K562 (cell line): Measurements from ENCODE around the gene KRT83. TPM values are rescaled to one million over a fixed set of nuclear protein-coding genes. Genes with fewer than 3 reads are reported as not detected.

Experiments
- ATAC-seq: fragments of 200-7000 bp; cut with Tn5 transposase; 3 replicates; pipeline ENCODE4 v1.9.1; 2020; ENCODE audit warnings: moderate library complexity
- BruUV-seq: library from RNA; stranded (reverse); fragments of 400-500 nt; replicated peaks from 2 replicates; lab custom pipeline; 2021; lab: Mats Ljungman, UMichigan
- CTCF ChIA-PET: fragments of 300-600 bp; formaldehyde crosslinking; extraction: SDS; loops from one replicate; lab custom pipeline; 2021; ENCODE audit warnings: low intra/inter-chr PET ratio; lab: Yijun Ruan, JAX
- POLR2A ChIA-PET: fragments of 300-600, 350-650 bp; sonication (Branson Sonifier 250); formaldehyde crosslinking; extraction: SDS; loops from one replicate; lab custom pipeline; 2021; ENCODE audit warnings: antibody characterized with exemption, inconsistent platforms; lab: Yijun Ruan, JAX
- DNase-seq, 4 experiments: peaks; one replicate each; pipeline versions ENCODE4 v3.0.0 to v3.0.0-alpha.2; 2011 to 2018; ENCODE audit warnings: low spot score in 3 of 4, mixed read lengths in 3 of 4; ENCODE audit errors: extremely low read depth in 1 of 4
- FAIRE-seq: peaks from 2 replicates; lab custom pipeline; 2011; peaks lifted over from hg19 to GRCh38; lab: Jason Lieb, UNC
- H2AFZ ChIP-seq: 2 replicates; pipeline ENCODE4 v1.6.0; 2011; ENCODE audit warnings: low read depth, low read length, control low read depth, inconsistent platforms
- H3K27ac ChIP-seq: fragments of 200-600 bp; 3 replicates; pipeline ENCODE4 v1.8.0; 2011; ENCODE audit warnings: low read depth, mild to moderate bottlenecking, control low read depth, inconsistent platforms, low read length, moderate library complexity, mixed read lengths; ENCODE audit errors: extremely low read depth
- H3K27me3 ChIP-seq, 2 experiments: fragments of 300-600 bp in 1 of 2; 2 replicates in 1 of 2; 3 replicates in 1 of 2; pipeline versions ENCODE4 v1.6.0 to v1.8.0; 2011; ENCODE audit warnings: inconsistent platforms in 2 of 2, low read length in 2 of 2, mild to moderate bottlenecking in 1 of 2, mixed read lengths in 1 of 2, moderate library complexity in 1 of 2; ENCODE audit not compliant: control insufficient read depth in 2 of 2, insufficient read depth in 2 of 2
- H3K36me3 ChIP-seq: fragments of 300-600 bp; 3 replicates; pipeline ENCODE4 v1.8.0; 2011; ENCODE audit warnings: mild to moderate bottlenecking, low read length, inconsistent platforms; ENCODE audit not compliant: control insufficient read depth, insufficient read depth
- H3K4me1 ChIP-seq, 2 experiments: fragments of 200-600 bp in 1 of 2; replicated peaks in 1 of 2; 2 replicates in 1 of 2; 3 replicates in 1 of 2; pipeline versions ENCODE4 v1.5.1 to v1.8.0; 2011; ENCODE audit warnings: inconsistent platforms in 2 of 2, low read length in 2 of 2, mild to moderate bottlenecking in 1 of 2, mixed read lengths in 1 of 2, moderate library complexity in 1 of 2; ENCODE audit not compliant: control insufficient read depth in 2 of 2, insufficient read depth in 2 of 2
- H3K4me2 ChIP-seq: 2 replicates; pipeline ENCODE4 v1.6.1; 2011; ENCODE audit warnings: low read length, control low read depth, inconsistent platforms, mixed read lengths; ENCODE audit not compliant: insufficient read depth
- H3K4me3 ChIP-seq: fragments of 200-600 bp; sonication (generic), shearing (Covaris generic); 2 replicates; pipeline ENCODE4 v1.5.1; 2016; ENCODE audit warnings: control low read depth, inconsistent platforms
- H3K79me2 ChIP-seq: fragments of 200-600 bp; 3 replicates; pipeline ENCODE4 v1.8.0; 2011; ENCODE audit warnings: low read length, inconsistent platforms; ENCODE audit not compliant: control insufficient read depth, insufficient read depth
- H3K9ac ChIP-seq, 2 experiments: 2 replicates each; pipeline versions ENCODE4 v1.6.0 to v1.6.1; 2011; ENCODE audit warnings: low read depth in 2 of 2, low read length in 2 of 2, control low read depth in 1 of 2, inconsistent platforms in 1 of 2, mild to moderate bottlenecking in 1 of 2, mixed read lengths in 1 of 2; ENCODE audit not compliant: insufficient read depth in 1 of 2
- H3K9me1 ChIP-seq: one replicate; pipeline ENCODE4 v1.6.0; 2011; ENCODE audit warnings: inconsistent platforms, mild to moderate bottlenecking, low read length, moderate library complexity; ENCODE audit not compliant: control insufficient read depth, insufficient read depth
- H3K9me3 ChIP-seq: replicated peaks from 2 replicates; pipeline ENCODE4 v1.5.1; 2011; ENCODE audit warnings: low read depth, low read length, inconsistent platforms; ENCODE audit not compliant: control insufficient read depth, insufficient read depth
- H4K20me1 ChIP-seq: replicated peaks from 2 replicates; pipeline ENCODE4 v1.6.1; 2011; ENCODE audit warnings: low read length, inconsistent platforms, mixed read lengths; ENCODE audit not compliant: control insufficient read depth, insufficient read depth
- GABPA ChIP-seq: fragments of 200-800 bp; sonication (Bioruptor generic); conservative IDR thresholded peaks from 2 replicates; pipeline ENCODE4 v1.6.1; 2016; ENCODE audit warnings: low read depth, missing genetic modification characterization, missing compliant biosample characterization
- HMG20A ChIP-seq: fragments of 450-650 bp; formaldehyde crosslinking; conservative IDR thresholded peaks from 2 replicates; pipeline ENCODE4 v1.4.0; 2020; ENCODE audit warnings: mild to moderate bottlenecking, mixed read lengths
- HMGN3 ChIP-seq: IDR thresholded peaks from 2 replicates; pipeline ENCODE4 v1.6.1; 2011; ENCODE audit warnings: borderline replicate concordance, low read depth, mild to moderate bottlenecking, mixed read lengths, low read length; ENCODE audit not compliant: insufficient read length; ENCODE audit errors: extremely low read depth
- KLF13 ChIP-seq: fragments of 450-650 bp; IDR thresholded peaks from 2 replicates; pipeline ENCODE4 v1.6.1; 2016; ENCODE audit warnings: missing genetic modification characterization, low read depth, mild to moderate bottlenecking, missing compliant biosample characterization, moderate library complexity, borderline replicate concordance
- PHB2 ChIP-seq: fragments of 450-650 bp; IDR thresholded peaks from 2 replicates; pipeline ENCODE4 v1.6.1; 2017; ENCODE audit warnings: low read depth
- SOX6 ChIP-seq: fragments of 450-650 bp; IDR thresholded peaks from 2 replicates; pipeline ENCODE4 v1.6.1; 2014; ENCODE audit warnings: mild to moderate bottlenecking
- SRSF3 ChIP-seq: fragments of 200-400 bp; formaldehyde crosslinking; IDR thresholded peaks from 2 replicates; pipeline ENCODE4 v1.6.1; 2016; ENCODE audit warnings: mild to moderate bottlenecking, low read length, moderate library complexity; ENCODE audit not compliant: insufficient read depth
- TBL1XR1 ChIP-seq, 2 experiments: IDR thresholded peaks; 2 replicates each; pipeline ENCODE4 v1.6.1; 2012; ENCODE audit warnings: improper control_type of control experiment in 2 of 2, low read length in 2 of 2, mild to moderate bottlenecking in 1 of 2
- ZNF408 ChIP-seq: fragments of 250-450 bp; sonication (Bioruptor Pico); IDR thresholded peaks from 2 replicates; pipeline ENCODE4 v1.4.0; 2020; ENCODE audit warnings: low read depth, mild to moderate bottlenecking, moderate library complexity
- ZNF785 ChIP-seq: fragments of 250-450 bp; sonication (Bioruptor Pico); IDR thresholded peaks from 2 replicates; pipeline ENCODE4 v1.4.0; 2020; ENCODE audit warnings: mild to moderate bottlenecking
- ZNF830 ChIP-seq: fragments of 250-450 bp; sonication (Bioruptor Pico); IDR thresholded peaks from 2 replicates; pipeline ENCODE4 v1.5.0; 2021; ENCODE audit warnings: mild to moderate bottlenecking
- ZSCAN32 ChIP-seq: fragments of 450-650 bp; formaldehyde crosslinking; IDR thresholded peaks from 2 replicates; pipeline ENCODE4 v1.4.0; 2020; ENCODE audit warnings: mild to moderate bottlenecking, moderate library complexity
- WGBS: fragments of 100-300 bp; shearing (Covaris generic); methylation state at CpG from one replicate; pipeline ENCODE4 v1.1.6; 2016; ENCODE audit warnings: low coverage, mixed read lengths; ENCODE audit not compliant: insufficient coverage; ENCODE audit errors: missing lambda C conversion rate; 5-methylcytosine and 5-hydroxymethylcytosine counted together
- in situ Hi-C: fragments of 300-500 bp; cut with MboI; formaldehyde crosslinking; loops from 4 replicates; pipeline ENCODE4 v1.15.0; 2018; ENCODE audit warnings: inconsistent platforms, mixed read lengths
- intact Hi-C: fragments of 100-400 bp; cut with micrococcal nuclease; formaldehyde crosslinking; loops from 2 replicates; pipeline ENCODE4 v1.14.2; 2022
- polyA plus RNA-seq, 8 experiments: library from polyadenylated mRNA; depleted of rRNA in 4 of 8; stranded (reverse) in 5 of 8; unstranded in 3 of 8; fragments of >200 nt; fragmentation: Nextera tagmentation in 2 of 8; fragmentation: Illumina TruSeq in 1 of 8; extraction: Ambion mirVana in 2 of 8; extraction: Trizol in 1 of 8; gene quantifications; 2 replicates each; pipeline versions ENCODE4 v1.2.1 to v1.2.3, GENCODE V29; 2011 to 2014; ENCODE audit warnings: inconsistent platforms in 1 of 8, missing spikeins in 1 of 8
- total RNA-seq, 7 experiments: library from RNA; depleted of rRNA in 6 of 7; stranded (reverse); fragments of >200 nt in 6 of 7; fragmentation: Illumina TruSeq in 2 of 7; extraction: Trizol in 2 of 7; gene quantifications; 2 replicates each; pipeline versions ENCODE4 v1.2.1 to v1.2.3, GENCODE V29; 2011 to 2021; ENCODE audit warnings: low replicate concordance in 1 of 7
- TF ChIP-seq, protein P1 (sequence below): fragments of 450-650 bp; formaldehyde crosslinking; IDR thresholded peaks from 2 replicates; pipeline ENCODE4 v1.4.0; 2020; ENCODE audit warnings: mild to moderate bottlenecking, moderate library complexity
- TF ChIP-seq, protein P2 (sequence below): sonication (generic); formaldehyde crosslinking; IDR thresholded peaks from 2 replicates; pipeline ENCODE4 v1.9.0; 2022; ENCODE audit warnings: mild to moderate bottlenecking, missing genetic modification reagents
- TF ChIP-seq, protein P3 (sequence below): fragments of 250-450 bp; sonication (Bioruptor Pico); IDR thresholded peaks from 2 replicates; pipeline ENCODE4 v1.6.1; 2021; ENCODE audit warnings: mild to moderate bottlenecking
- TF ChIP-seq, protein P4 (sequence below): fragments of 450-650 bp; IDR thresholded peaks from 2 replicates; pipeline ENCODE4 v1.6.1; 2018; ENCODE audit not compliant: partially characterized antibody

Gene KRT83
- total and polyA plus RNA-seq, 9 of the 15 experiments (the other 6 are each of a cell fraction or from before 2014, with no cell fraction given) = not detected

DNA sequence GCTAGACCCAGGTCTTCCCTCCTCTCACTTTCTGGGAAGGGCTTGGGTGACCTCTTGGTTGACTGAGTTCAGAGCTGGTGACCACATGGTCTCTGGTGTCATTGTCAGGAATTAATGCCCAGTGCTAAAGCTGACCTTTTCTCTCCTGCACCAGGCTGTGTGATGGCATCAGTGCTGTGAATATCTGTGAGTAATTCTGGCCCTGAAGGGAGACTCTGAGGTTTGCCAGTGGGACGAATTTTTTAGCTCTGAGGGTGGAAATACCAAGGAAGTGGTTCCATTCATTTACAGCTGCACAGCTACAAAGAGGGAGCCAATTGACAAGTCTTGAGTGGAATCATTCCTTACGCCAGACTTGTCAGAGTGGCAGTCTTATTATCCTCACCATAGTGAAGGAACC is 53.0 kb downstream of the KRT83 start (continued):
- TF ChIP-seq, protein P1, sequence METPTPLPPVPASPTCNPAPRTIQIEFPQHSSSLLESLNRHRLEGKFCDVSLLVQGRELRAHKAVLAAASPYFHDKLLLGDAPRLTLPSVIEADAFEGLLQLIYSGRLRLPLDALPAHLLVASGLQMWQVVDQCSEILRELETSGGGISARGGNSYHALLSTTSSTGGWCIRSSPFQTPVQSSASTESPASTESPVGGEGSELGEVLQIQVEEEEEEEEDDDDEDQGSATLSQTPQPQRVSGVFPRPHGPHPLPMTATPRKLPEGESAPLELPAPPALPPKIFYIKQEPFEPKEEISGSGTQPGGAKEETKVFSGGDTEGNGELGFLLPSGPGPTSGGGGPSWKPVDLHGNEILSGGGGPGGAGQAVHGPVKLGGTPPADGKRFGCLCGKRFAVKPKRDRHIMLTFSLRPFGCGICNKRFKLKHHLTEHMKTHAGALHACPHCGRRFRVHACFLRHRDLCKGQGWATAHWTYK (CRISPR knock-in tag) = no peak
- TF ChIP-seq TBL1XR1 (IDR thresholded peaks at IDR 0.05; ENCODE audit: low read length in 2 of 2) (no peak), ZNF785 (CRISPR knock-in tag) (no peak), ZNF830 (CRISPR knock-in tag) (no peak)

DNA sequence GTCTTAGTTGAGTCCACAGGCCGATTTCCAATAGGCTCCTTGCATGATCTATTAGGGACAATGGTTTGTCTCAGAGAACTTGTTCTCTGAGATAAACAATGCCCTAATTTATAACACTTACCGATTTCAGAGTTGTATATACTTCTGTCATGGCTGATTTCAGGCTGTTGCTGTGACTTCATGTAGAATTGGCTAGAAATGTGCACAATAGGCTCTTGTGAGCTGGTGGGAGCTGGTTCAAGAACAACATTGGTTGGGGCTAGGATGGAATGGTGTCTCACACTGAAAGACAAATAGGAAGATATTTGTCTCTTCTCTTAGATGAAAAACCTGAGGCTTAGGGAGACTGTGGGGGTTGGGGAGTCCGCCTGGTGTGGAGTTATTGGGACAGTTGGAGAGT is 53.5 kb downstream of the KRT83 start:
- POLR2A ChIA-PET = interaction anchor here (0.9 kb wide), 1 partner anchor 13 kb away, joined by 3 read pairs; no protein-coding TSS in a partner anchor
- DNase-seq = no peak
- BruUV-seq = no TSS peak
- Histone ChIP-seq H3K4me2 (no peak overlapping the region), H3K79me2 (no peaks in the 10 kb centered on the region), H4K20me1 (no peaks in the 10 kb centered on the region), H3K36me3 (no peaks in the 10 kb centered on the region), H3K27me3 (peaks cover 0 to 21% of the 10 kb centered on the region in 2 experiments; a peak in 2 of 5 replicates), H3K27ac (no peak overlapping the region), H3K9ac (no peak overlapping the region), H2AFZ (no peak overlapping the region), H3K9me1 (no peaks in the 10 kb centered on the region), H3K4me3 (no peak overlapping the region), H3K4me1 (no peaks in the 10 kb centered on the region), H3K9me3 (no peaks in the 10 kb centered on the region)
- CTCF ChIA-PET = no interaction called here
- no peak for ATAC-seq
- intact Hi-C loops = no loop called here
- WGBS = 0% methylated on average over 3 of the region's 3 CpGs
- FAIRE-seq = no peak
- in situ Hi-C loops = no loop called here
- TF ChIP-seq SOX6 (no peak), ZNF408 (CRISPR knock-in tag) (no peak), HMG20A (CRISPR knock-in tag) (no peak), ZSCAN32 (CRISPR knock-in tag) (no peak), PHB2 (no peak), SRSF3 (no peak), GABPA (tag) (no peak), HMGN3 (no peak), KLF13 (tag) (no peak)
- TF ChIP-seq, protein P2, sequence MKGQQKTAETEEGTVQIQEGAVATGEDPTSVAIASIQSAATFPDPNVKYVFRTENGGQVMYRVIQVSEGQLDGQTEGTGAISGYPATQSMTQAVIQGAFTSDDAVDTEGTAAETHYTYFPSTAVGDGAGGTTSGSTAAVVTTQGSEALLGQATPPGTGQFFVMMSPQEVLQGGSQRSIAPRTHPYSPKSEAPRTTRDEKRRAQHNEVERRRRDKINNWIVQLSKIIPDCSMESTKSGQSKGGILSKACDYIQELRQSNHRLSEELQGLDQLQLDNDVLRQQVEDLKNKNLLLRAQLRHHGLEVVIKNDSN (CRISPR knock-in tag) = no peak
- TF ChIP-seq, protein P3, sequence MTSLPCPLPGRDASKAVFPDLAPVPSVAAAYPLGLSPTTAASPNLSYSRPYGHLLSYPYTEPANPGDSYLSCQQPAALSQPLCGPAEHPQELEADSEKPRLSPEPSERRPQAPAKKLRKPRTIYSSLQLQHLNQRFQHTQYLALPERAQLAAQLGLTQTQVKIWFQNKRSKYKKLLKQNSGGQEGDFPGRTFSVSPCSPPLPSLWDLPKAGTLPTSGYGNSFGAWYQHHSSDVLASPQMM = no peak
- TF ChIP-seq, protein P4, sequence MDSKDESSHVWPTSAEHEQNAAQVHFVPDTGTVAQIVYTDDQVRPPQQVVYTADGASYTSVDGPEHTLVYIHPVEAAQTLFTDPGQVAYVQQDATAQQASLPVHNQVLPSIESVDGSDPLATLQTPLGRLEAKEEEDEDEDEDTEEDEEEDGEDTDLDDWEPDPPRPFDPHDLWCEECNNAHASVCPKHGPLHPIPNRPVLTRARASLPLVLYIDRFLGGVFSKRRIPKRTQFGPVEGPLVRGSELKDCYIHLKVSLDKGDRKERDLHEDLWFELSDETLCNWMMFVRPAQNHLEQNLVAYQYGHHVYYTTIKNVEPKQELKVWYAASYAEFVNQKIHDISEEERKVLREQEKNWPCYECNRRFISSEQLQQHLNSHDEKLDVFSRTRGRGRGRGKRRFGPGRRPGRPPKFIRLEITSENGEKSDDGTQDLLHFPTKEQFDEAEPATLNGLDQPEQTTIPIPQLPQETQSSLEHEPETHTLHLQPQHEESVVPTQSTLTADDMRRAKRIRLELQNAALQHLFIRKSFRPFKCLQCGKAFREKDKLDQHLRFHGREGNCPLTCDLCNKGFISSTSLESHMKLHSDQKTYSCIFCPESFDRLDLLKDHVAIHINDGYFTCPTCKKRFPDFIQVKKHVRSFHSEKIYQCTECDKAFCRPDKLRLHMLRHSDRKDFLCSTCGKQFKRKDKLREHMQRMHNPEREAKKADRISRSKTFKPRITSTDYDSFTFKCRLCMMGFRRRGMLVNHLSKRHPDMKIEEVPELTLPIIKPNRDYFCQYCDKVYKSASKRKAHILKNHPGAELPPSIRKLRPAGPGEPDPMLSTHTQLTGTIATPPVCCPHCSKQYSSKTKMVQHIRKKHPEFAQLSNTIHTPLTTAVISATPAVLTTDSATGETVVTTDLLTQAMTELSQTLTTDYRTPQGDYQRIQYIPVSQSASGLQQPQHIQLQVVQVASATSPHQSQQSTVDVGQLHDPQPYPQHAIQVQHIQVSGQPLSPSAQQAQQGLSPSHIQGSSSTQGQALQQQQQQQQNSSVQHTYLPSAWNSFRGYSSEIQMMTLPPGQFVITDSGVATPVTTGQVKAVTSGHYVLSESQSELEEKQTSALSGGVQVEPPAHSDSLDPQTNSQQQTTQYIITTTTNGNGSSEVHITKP = no peak
